Ramos (cell line): Measurements from ENCODE around the gene ABHD15.

ENCODE experiments used
- in situ Hi-C: fragments of 300-500 bp; cut with MboI; formaldehyde crosslinking; loops from one replicate; pipeline ENCODE4 v1.14.3; 2022; ENCODE audit warnings: low sequenced_read_pairs; ENCODE audit not compliant: unreplicated experiment

The ABHD15 gene

GRCh38 chr17:29566473-29567303 lies at the start of gene ABHD15:
Gene ABHD15, minus strand, starts transcription at chr17:29567037. Its CDS starts 71 bp downstream, at chr17:29566966.
- in situ Hi-C loops: loop anchor here (25.0 kb wide), 1 partner anchor 829 kb away; the partner anchor contains the start of genes NEK8, TLCD1 and TRAF4

- in situ Hi-C loops: no loop called here
Measured at GRCh38 chr17:29615492-29616299, 48.9 kb upstream of the ABHD15 start.

- in situ Hi-C loops: no loop called here
Measured at GRCh38 chr17:29615048-29615385, 48.2 kb upstream of the ABHD15 start.

GRCh38 chr17:29614349-29615047 lies 47.7 kb upstream of the ABHD15 start:
- in situ Hi-C loops: no loop called here

- in situ Hi-C loops: no loop called here
Measured at GRCh38 chr17:29613856-29614255, 47.0 kb upstream of the ABHD15 start.

GRCh38 chr17:29613352-29613837 lies 46.6 kb upstream of the ABHD15 start:
- in situ Hi-C loops: no loop called here

- in situ Hi-C loops: no loop called here
Measured at GRCh38 chr17:29612404-29613280, 45.8 kb upstream of the ABHD15 start.

GRCh38 chr17:29612094-29612403 lies 45.2 kb upstream of the ABHD15 start:
- in situ Hi-C loops: no loop called here

GRCh38 chr17:29611351-29612093 lies 44.7 kb upstream of the ABHD15 start:
- in situ Hi-C loops: no loop called here

- in situ Hi-C loops: no loop called here
Measured at GRCh38 chr17:29610395-29610794, 43.6 kb upstream of the ABHD15 start.

- in situ Hi-C loops: no loop called here
Measured at GRCh38 chr17:29608986-29609385, 42.1 kb upstream of the ABHD15 start.

GRCh38 chr17:29607557-29608195 lies 40.8 kb upstream of the ABHD15 start:
- in situ Hi-C loops: no loop called here

- in situ Hi-C loops: no loop called here
Measured at GRCh38 chr17:29603109-29603674, 36.4 kb upstream of the ABHD15 start.

GRCh38 chr17:29597361-29598172 lies 30.7 kb upstream of the ABHD15 start:
- in situ Hi-C loops: no loop called here

GRCh38 chr17:29596811-29597210 lies 30.0 kb upstream of the ABHD15 start:
- in situ Hi-C loops: no loop called here

GRCh38 chr17:29595943-29596774 lies 29.3 kb upstream of the ABHD15 start:
- in situ Hi-C loops: no loop called here
